ENCODE measurements around the gene FBLN2.

GRCh38 chr3:13623101-13623654 lies 74.3 kb downstream of the FBLN2 start:
- no peak for TF ChIP-seq CTCF (IDR thresholded peaks at IDR 0.05)
- no peak for TF ChIP-seq POLR2AphosphoS5 (IDR thresholded peaks at IDR 0.05)

Data from esophagus muscularis mucosa (tissue), 3 donors.